ENCODE measurements around the gene NEUROD1. TPM values are rescaled to one million over a fixed set of nuclear protein-coding genes. Genes with fewer than 3 reads are reported as not detected.

NEUROD1 gene
- total RNA-seq, 1 donor from 2014 or later = not detected

GRCh38 chr2:181680937-181681811 lies 857 bp upstream of the NEUROD1 start:
- no peak for DNase-seq (ENCODE audit: low spot score)

GRCh38 chr2:181679544-181679979 lies 755 bp downstream of the NEUROD1 start:
- DNase-seq (ENCODE audit: low spot score) = no peak

- DNase-seq (ENCODE audit: low spot score) = no peak
Observed at GRCh38 chr2:181678861-181679543, 1.3 kb downstream of the NEUROD1 start.

- DNase-seq (ENCODE audit: low spot score) = no peak
Observed at GRCh38 chr2:181677912-181678586, 2.3 kb downstream of the NEUROD1 start.

GRCh38 chr2:181675254-181675653 lies 5.1 kb downstream of the NEUROD1 start:
- DNase-seq (ENCODE audit: low spot score) = no peak

- DNase-seq (ENCODE audit: low spot score) = no peak
Observed at GRCh38 chr2:181674461-181674860, 5.9 kb downstream of the NEUROD1 start.

- no peak for DNase-seq (ENCODE audit: low spot score)
Observed at GRCh38 chr2:181673173-181673572, 7.1 kb downstream of the NEUROD1 start.

GRCh38 chr2:181672255-181673008 lies 7.9 kb downstream of the NEUROD1 start:
- DNase-seq (ENCODE audit: low spot score) = no peak

GRCh38 chr2:181670632-181671031 lies 9.7 kb downstream of the NEUROD1 start:
- no peak for DNase-seq (ENCODE audit: low spot score)

- DNase-seq (ENCODE audit: low spot score) = no peak
Observed at GRCh38 chr2:181667234-181667633, 13.1 kb downstream of the NEUROD1 start.

GRCh38 chr2:181662287-181662686 lies 18.0 kb downstream of the NEUROD1 start:
- DNase-seq (ENCODE audit: low spot score) = no peak

GRCh38 chr2:181660181-181660580 lies 20.1 kb downstream of the NEUROD1 start:
- DNase-seq (ENCODE audit: low spot score) = no peak

- no peak for DNase-seq (ENCODE audit: low spot score)
Observed at GRCh38 chr2:181658444-181658843, 21.9 kb downstream of the NEUROD1 start.

- DNase-seq (ENCODE audit: low spot score) = no peak
Observed at GRCh38 chr2:181657379-181657778, 22.9 kb downstream of the NEUROD1 start.

GRCh38 chr2:181656450-181657291 lies 23.6 kb downstream of the NEUROD1 start, which contains the start of gene CERKL:
CERKL (minus strand) TSS chr2:181657105; CDS start chr2:181657006, 99 bp downstream.
- peak; percentile 44 for DNase-seq (ENCODE audit: low spot score)

- DNase-seq (ENCODE audit: low spot score) = no peak
Observed at GRCh38 chr2:181655519-181655918, 24.8 kb downstream of the NEUROD1 start.

- no peak for DNase-seq (ENCODE audit: low spot score)
Observed at GRCh38 chr2:181649436-181649979, 30.8 kb downstream of the NEUROD1 start.

GRCh38 chr2:181648478-181649155 lies 31.7 kb downstream of the NEUROD1 start:
- no peak for DNase-seq (ENCODE audit: low spot score)

GRCh38 chr2:181646415-181646987 lies 33.8 kb downstream of the NEUROD1 start:
- no peak for DNase-seq (ENCODE audit: low spot score)
